ENCODE results near the gene SH3YL1.

GRCh38 chr2:176917-177316 lies 86.9 kb downstream of the SH3YL1 start:
- TF ChIP-seq POLR2AphosphoS5 (IDR thresholded peaks at IDR 0.05) (no peak), CTCF (IDR thresholded peaks at IDR 0.05) (no peak), POLR2A (IDR thresholded peaks at IDR 0.05) (no peak)

Measured in prostate gland (tissue), 2 donors.